IMR-90 (cell line): Measurements from ENCODE around the gene OPTC. TPM values are rescaled to one million over a fixed set of nuclear protein-coding genes. Genes with fewer than 3 reads are reported as not detected.

ENCODE experiments used
- ATAC-seq: fragments of 200-7000 bp; cut with Tn5 transposase; 2 replicates; pipeline ENCODE4 v1.9.1; 2020; ENCODE audit warnings: low read depth, mild to moderate bottlenecking, moderate library complexity
- BruUV-seq: library from RNA; stranded (reverse); fragments of 400-500 nt; replicated peaks from 2 replicates; lab custom pipeline; 2021; lab: Mats Ljungman, UMichigan
- CTCF ChIA-PET: fragments of 300-600 bp; formaldehyde crosslinking; extraction: SDS; loops from one replicate; lab custom pipeline; 2021; ENCODE audit warnings: antibody characterized with exemption; lab: Yijun Ruan, JAX
- POLR2A ChIA-PET: fragments of 300-600 bp; sonication (Branson Sonifier 250); formaldehyde crosslinking; loops from one replicate; lab custom pipeline; 2022; ENCODE audit warnings: antibody characterized with exemption; ENCODE audit not compliant: unreplicated experiment; lab: Charles Lee
- DNase-seq: peaks from one replicate; pipeline ENCODE4 v3.0.0; 2013
- H2AFZ ChIP-seq: replicated peaks from 2 replicates; pipeline ENCODE3; 2013; ENCODE audit warnings: low read length, mild to moderate bottlenecking; ENCODE audit not compliant: poor library complexity
- H2AK5ac ChIP-seq: 2 replicates; pipeline ENCODE4 v1.6.1; 2013; ENCODE audit warnings: low read depth, low read length, inconsistent platforms
- H2AK9ac ChIP-seq: replicated peaks from 2 replicates; pipeline ENCODE3; 2013; ENCODE audit warnings: mild to moderate bottlenecking, low read depth, low read length, moderate library complexity; ENCODE audit not compliant: poor library complexity
- H2BK120ac ChIP-seq: 2 replicates; pipeline ENCODE4 v1.6.1; 2013; ENCODE audit warnings: low read depth, low read length, inconsistent platforms
- H2BK15ac ChIP-seq: 3 replicates; pipeline ENCODE4 v1.6.1; 2013; ENCODE audit warnings: low read depth, low read length, inconsistent platforms
- H2BK20ac ChIP-seq: 2 replicates; pipeline ENCODE4 v1.6.1; 2013; ENCODE audit warnings: low read depth, mild to moderate bottlenecking, inconsistent platforms, low read length, moderate library complexity
- H2BK5ac ChIP-seq: 2 replicates; pipeline ENCODE4 v1.6.1; 2013; ENCODE audit warnings: mild to moderate bottlenecking, low read depth, low read length, inconsistent platforms; ENCODE audit not compliant: poor library complexity, severe bottlenecking
- H3K14ac ChIP-seq: replicated peaks from 2 replicates; pipeline ENCODE4 v1.6.1; 2013; ENCODE audit warnings: low read depth, low read length, inconsistent platforms
- H3K18ac ChIP-seq: 2 replicates; pipeline ENCODE4 v1.6.1; 2013; ENCODE audit warnings: low read depth, low read length, control low read depth
- H3K23ac ChIP-seq: 2 replicates; pipeline ENCODE4 v1.6.1; 2013; ENCODE audit warnings: low read depth, low read length, inconsistent platforms
- H3K27ac ChIP-seq: 2 replicates; pipeline ENCODE4 v1.5.1; 2013; ENCODE audit warnings: mild to moderate bottlenecking, control low read depth, low read length; ENCODE audit not compliant: insufficient read depth
- H3K27me3 ChIP-seq: 2 replicates; pipeline ENCODE4 v1.6.1; 2013; ENCODE audit warnings: low read length; ENCODE audit not compliant: control insufficient read depth, insufficient read depth
- H3K36me3 ChIP-seq: 2 replicates; pipeline ENCODE4 v1.6.1; 2013; ENCODE audit warnings: low read length, mixed read lengths; ENCODE audit not compliant: control insufficient read depth, insufficient read depth
- H3K4ac ChIP-seq: 2 replicates; pipeline ENCODE4 v1.6.1; 2013; ENCODE audit warnings: low read depth, low read length, inconsistent platforms
- H3K4me1 ChIP-seq: 2 replicates; pipeline ENCODE4 v1.6.1; 2013; ENCODE audit warnings: low read length, mixed read lengths; ENCODE audit not compliant: control insufficient read depth, insufficient read depth
- H3K4me2 ChIP-seq: 2 replicates; pipeline ENCODE4 v1.6.1; 2013; ENCODE audit warnings: low read depth, mild to moderate bottlenecking, control low read depth, low read length, moderate library complexity
- H3K4me3 ChIP-seq: 2 replicates; pipeline ENCODE4 v1.5.1; 2013; ENCODE audit warnings: low read depth, mild to moderate bottlenecking, control low read depth, low read length, moderate library complexity; ENCODE audit not compliant: insufficient read depth
- H3K56ac ChIP-seq: 2 replicates; pipeline ENCODE4 v1.6.1; 2013; ENCODE audit warnings: low read length, inconsistent platforms; ENCODE audit not compliant: insufficient read depth; ENCODE audit errors: extremely low read depth
- H3K79me1 ChIP-seq, 2 experiments: 2 replicates each; pipeline ENCODE4 v1.6.1; 2013; ENCODE audit warnings: low read length in 2 of 2, inconsistent platforms in 1 of 2, low read depth in 1 of 2
- H3K9ac ChIP-seq: 2 replicates; pipeline ENCODE4 v1.6.1; 2013; ENCODE audit warnings: low read depth, low read length, control low read depth
- H3K9me1 ChIP-seq: 2 replicates; pipeline ENCODE4 v1.6.1; 2013; ENCODE audit warnings: low read length, inconsistent platforms; ENCODE audit not compliant: insufficient read depth
- H3K9me3 ChIP-seq: 2 replicates; pipeline ENCODE4 v1.6.1; 2013; ENCODE audit warnings: low read length; ENCODE audit not compliant: control insufficient read depth, insufficient read depth
- H4K20me1 ChIP-seq: 2 replicates; pipeline ENCODE4 v1.6.1; 2013; ENCODE audit warnings: low read length, inconsistent platforms; ENCODE audit not compliant: insufficient read depth
- H4K5ac ChIP-seq: 2 replicates; pipeline ENCODE4 v1.6.1; 2013; ENCODE audit warnings: mild to moderate bottlenecking, low read depth, low read length, control low read depth
- H4K8ac ChIP-seq, 2 experiments: 2 replicates each; pipeline ENCODE4 v1.6.1; 2013; ENCODE audit warnings: low read depth in 2 of 2, low read length in 2 of 2, control low read depth in 1 of 2, inconsistent platforms in 1 of 2
- H4K91ac ChIP-seq: 2 replicates; pipeline ENCODE4 v1.6.1; 2013; ENCODE audit warnings: low read depth, low read length, inconsistent platforms; ENCODE audit not compliant: insufficient read depth
- NFE2L2 ChIP-seq: fragments of 150-350 bp; IDR thresholded peaks from 2 replicates; pipeline ENCODE4 v1.6.1; 2016; ENCODE audit warnings: low read depth, mild to moderate bottlenecking, low read length
- WGBS, 2 experiments: methylation state at CpG; one replicate each; pipeline versions ENCODE4 v1.1.5 to v1.1.7; 2013; ENCODE audit warnings: missing lambda C conversion rate in 2 of 2; ENCODE audit not compliant: insufficient read length in 1 of 2; ENCODE audit errors: extremely low coverage in 2 of 2; 5-methylcytosine and 5-hydroxymethylcytosine counted together
- dilution Hi-C: fragments of 300-500 bp; cut with HindIII; formaldehyde crosslinking; loops from one replicate; pipeline ENCODE4 v1.14.3; 2018; ENCODE audit warnings: low sequenced_read_pairs; ENCODE audit not compliant: unreplicated experiment
- in situ Hi-C: fragments of 300-500 bp; cut with MboI; formaldehyde crosslinking; loops from 3 replicates; pipeline ENCODE4 v1.14.3; 2019; ENCODE audit warnings: low sequenced_read_pairs, inconsistent platforms, mixed read lengths
- intact Hi-C: fragments of 100-400 bp; cut with micrococcal nuclease; formaldehyde crosslinking; loops from 2 replicates; pipeline ENCODE4 v1.10.0; 2022
- polyA plus RNA-seq, 3 experiments: library from polyadenylated mRNA; depleted of rRNA; stranded (reverse); fragments of >200 nt; gene quantifications; 2 replicates each; pipeline ENCODE4 v1.2.3, GENCODE V29; 2012; ENCODE audit warnings: low replicate concordance in 1 of 3
- total RNA-seq: library from RNA; depleted of rRNA; stranded (reverse); fragments of >200 nt; gene quantifications from 2 replicates; pipeline ENCODE4 v1.2.3, GENCODE V29; 2012

Gene OPTC
- total and polyA plus RNA-seq, 2 of the 4 experiments (the other 2 are of a cell fraction) = not detected

DNA sequence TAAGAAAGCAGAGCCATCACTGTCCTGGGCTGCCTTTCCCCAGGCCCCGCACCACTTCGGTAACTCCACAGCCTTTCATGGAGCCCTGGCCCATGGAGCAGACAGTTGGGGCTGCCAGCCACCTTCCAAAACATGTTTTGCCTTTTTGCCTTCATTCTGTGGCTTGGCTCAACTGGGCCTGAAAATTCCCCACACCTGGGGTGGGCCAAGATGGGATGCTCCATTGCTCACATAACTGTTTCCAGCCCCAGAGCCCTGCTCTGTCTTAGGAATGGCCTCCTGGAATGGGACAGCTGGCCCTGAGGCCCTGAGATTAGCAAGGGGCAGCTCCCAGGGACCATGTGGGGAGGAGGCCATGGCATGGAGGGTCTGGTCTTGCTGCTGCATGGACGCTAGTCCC lies 29.2 kb upstream of the OPTC start:
- Histone ChIP-seq H3K36me3 (no peaks in the 10 kb centered on the region), H2BK120ac (no peak overlapping the region), H2BK15ac (no peak overlapping the region), H4K8ac (no peak overlapping the region), H3K27ac (no peak overlapping the region), H3K79me1 (no peaks in the 10 kb centered on the region), H3K27me3 (peaks cover 2% of the 10 kb centered on the region; the same call in 1 of the 2 replicates), H2BK20ac (no peak overlapping the region), H2AK5ac (0 out of 2 replicates have a peak overlapping the region, but pooled peaks have one; percentile 69), H4K20me1 (no peaks in the 10 kb centered on the region), H3K18ac (no peak overlapping the region), H3K14ac (no peak overlapping the region), H3K4ac (no peak overlapping the region), H3K4me1 (peaks cover 19% of the 10 kb centered on the region), H3K4me3 (no peak overlapping the region), H2BK5ac (no peak overlapping the region), H3K9me1 (peaks cover 6% of the 10 kb centered on the region), H4K91ac (peak overlapping the region; percentile 43; the same call in 1 of the 2 replicates), H2AFZ (no peak overlapping the region), H3K9me3 (no peaks in the 10 kb centered on the region), H4K5ac (no peak overlapping the region), H3K56ac (no peak overlapping the region), H2AK9ac (no peak overlapping the region), H3K9ac (no peak overlapping the region), H3K23ac (no peak overlapping the region), H3K4me2 (no peak overlapping the region)
- dilution Hi-C loops = no loop called here
- in situ Hi-C loops = no loop called here
- TF ChIP-seq NFE2L2 = no peak
- ChIA-PET CTCF (no interaction called here), POLR2A (no interaction called here)
- WGBS, 2 experiments = 100% methylated on average over 3 of the region's 3 CpGs; no CpG with 5 or more reads in 1 of the 2 experiments
- ATAC-seq (no peak), DNase-seq (no peak)
- no TSS peak for BruUV-seq
- intact Hi-C loops = no loop called here
